CD4-positive, alpha-beta T cell (primary cell): ENCODE measurements around the gene CFAP20DC. TPM values are rescaled to one million over a fixed set of nuclear protein-coding genes. Genes with fewer than 3 reads are reported as not detected.

Experiments used
- ATAC-seq: fragments of 200-7000 bp; cut with Tn5 transposase; one replicate; pipeline ENCODE4 v1.10.0; 2022; ENCODE audit warnings: mild to moderate bottlenecking; ENCODE audit not compliant: poor library complexity
- CTCF ChIA-PET: fragments of 350-600 bp; sonication (Branson Sonifier 250); formaldehyde crosslinking; loops from one replicate; lab custom pipeline; 2021; ENCODE audit warnings: antibody characterized with exemption, inconsistent platforms; lab: Charles Lee
- POLR2A ChIA-PET: fragments of 350-600 bp; sonication (Branson Sonifier 250); formaldehyde crosslinking; loops from one replicate; lab custom pipeline; 2021; ENCODE audit warnings: antibody characterized with exemption, inconsistent platforms; lab: Charles Lee
- DNase-seq, 14 experiments: peaks; one replicate each; pipeline ENCODE4 v3.0.0-alpha.2; 2013 to 2020; ENCODE audit warnings: mixed read lengths in 2 of 14
- H3K27ac ChIP-seq, 2 donors: one replicate each; pipeline versions ENCODE4 v1.5.1 to v1.7.0; 2013; ENCODE audit warnings: low read length in 2 of 2, low read depth in 1 of 2, mild to moderate bottlenecking in 1 of 2
- H3K27me3 ChIP-seq, 2 experiments: 1 replicate in 1 of 2; 2 replicates in 1 of 2; pipeline versions ENCODE4 v1.6.1 to v1.7.0; 2013; ENCODE audit warnings: low read length in 2 of 2, control low read depth in 1 of 2, mild to moderate bottlenecking in 1 of 2, moderate library complexity in 1 of 2; ENCODE audit not compliant: insufficient read depth in 2 of 2, control insufficient read depth in 1 of 2
- H3K36me3 ChIP-seq: one replicate; pipeline ENCODE4 v1.6.1; 2013; ENCODE audit warnings: low read length, control low read depth; ENCODE audit not compliant: insufficient read depth
- H3K4me1 ChIP-seq: one replicate; pipeline ENCODE4 v1.6.1; 2013; ENCODE audit warnings: low read length, control low read depth; ENCODE audit not compliant: insufficient read depth
- H3K4me3 ChIP-seq: one replicate; pipeline ENCODE4 v1.5.1; 2013; ENCODE audit warnings: mild to moderate bottlenecking, low read length, moderate library complexity
- H3K9me3 ChIP-seq, 2 experiments: 1 replicate in 1 of 2; 2 replicates in 1 of 2; pipeline versions ENCODE4 v1.6.1 to v1.7.0; 2013; ENCODE audit warnings: low read length in 2 of 2, mild to moderate bottlenecking in 2 of 2, control low read depth in 1 of 2, moderate library complexity in 1 of 2; ENCODE audit not compliant: control insufficient read depth in 1 of 2, insufficient read depth in 1 of 2
- H3K27ac Mint-ChIP-seq: one replicate; pipeline ENCODE4 v1.8.0; 2020; ENCODE audit warnings: mixed read lengths
- H3K27me3 Mint-ChIP-seq: one replicate; pipeline ENCODE4 v1.8.0; 2021; ENCODE audit warnings: mixed read lengths
- H3K36me3 Mint-ChIP-seq: one replicate; pipeline ENCODE4 v1.8.0; 2021; ENCODE audit warnings: low read depth, mixed read lengths
- H3K4me1 Mint-ChIP-seq: one replicate; pipeline ENCODE4 v1.8.0; 2021; ENCODE audit warnings: low read depth, mixed read lengths
- H3K4me3 Mint-ChIP-seq: one replicate; pipeline ENCODE4 v1.8.0; 2020; ENCODE audit warnings: mild to moderate bottlenecking, mixed read lengths
- H3K9me3 Mint-ChIP-seq: one replicate; pipeline ENCODE4 v1.8.0; 2020; ENCODE audit warnings: mixed read lengths
- CTCF ChIP-seq: fragments of 200-600 bp; IDR thresholded peaks from one replicate; pipeline ENCODE4 v1.8.0; 2022; ENCODE audit warnings: antibody characterized with exemption, mild to moderate bottlenecking
- intact Hi-C, 2 experiments: fragments of 100-400 bp; cut with DNase I in 1 of 2; cut with micrococcal nuclease in 1 of 2; formaldehyde crosslinking; loops; one replicate each; pipeline versions ENCODE4 v1.15.1 to v1.9.0; 2023 to 2025; cut with DNase I, micrococcal nuclease
- total RNA-seq, 174 experiments: library from RNA in 2 of 174; stranded (reverse) in 2 of 174; gene quantifications; one replicate each; pipeline ENCODE4 v1.2.3 and lab custom pipeline; 2021 to 2026

CFAP20DC gene
- total RNA-seq, 2 experiments from 2014 or later: 0.11 to 0.20 TPM

- intact Hi-C loops: no loop called here
- Mint-ChIP-seq H3K4me3 (no peak overlapping the region), H3K9me3 (peaks cover 4% of the 10 kb centered on the region), H3K27ac (no peak overlapping the region), H3K36me3 (no peaks in the 10 kb centered on the region), H3K4me1 (peaks cover 10% of the 10 kb centered on the region), H3K27me3 (no peaks in the 10 kb centered on the region)
- TF ChIP-seq CTCF: no peak
- Histone ChIP-seq H3K4me1 (peaks cover 9% of the 10 kb centered on the region), H3K27ac (no peak overlapping the region), H3K27me3 (no peaks in the 10 kb centered on the region), H3K4me3 (no peak overlapping the region), H3K36me3 (no peaks in the 10 kb centered on the region), H3K9me3 (peaks cover 0 to under 1% of the 10 kb centered on the region in 2 experiments)
- ATAC-seq: no peak
- ChIA-PET POLR2A (no interaction called here), CTCF (no interaction called here)
- DNase-seq: no peak
Measured at GRCh38 chr3:58899953-58900298, 149.9 kb downstream of the CFAP20DC start.

GRCh38 chr3:58899159-58899952 lies 150.5 kb downstream of the CFAP20DC start:
- POLR2A ChIA-PET: no interaction called here
- DNase-seq (peak in 5 of 14 experiments; percentile 2 to 54 (median 11)), ATAC-seq (peak; percentile 29)
- CTCF ChIA-PET: no interaction called here
- Mint-ChIP-seq H3K4me3 (no peak overlapping the region), H3K4me1 (peaks cover 10% of the 10 kb centered on the region), H3K9me3 (peaks cover 4% of the 10 kb centered on the region), H3K27ac (no peak overlapping the region), H3K36me3 (no peaks in the 10 kb centered on the region), H3K27me3 (no peaks in the 10 kb centered on the region)
- TF ChIP-seq CTCF: no peak
- Histone ChIP-seq H3K27me3 (no peaks in the 10 kb centered on the region), H3K27ac (no peak overlapping the region), H3K4me1 (peaks cover 9% of the 10 kb centered on the region), H3K4me3 (no peak overlapping the region), H3K36me3 (no peaks in the 10 kb centered on the region), H3K9me3 (peaks cover 0 to 7% of the 10 kb centered on the region in 2 experiments)
- intact Hi-C loops: no loop called here

- H3K36me3 ChIP-seq: no peaks in the 10 kb centered on the region
- Mint-ChIP-seq H3K9me3 (peaks cover 4% of the 10 kb centered on the region), H3K36me3 (no peaks in the 10 kb centered on the region), H3K27me3 (no peaks in the 10 kb centered on the region), H3K27ac (no peak overlapping the region), H3K4me3 (no peak overlapping the region), H3K4me1 (peaks cover 10% of the 10 kb centered on the region)
- ChIA-PET CTCF (no interaction called here), POLR2A (no interaction called here)
- intact Hi-C loops: no loop called here
- TF ChIP-seq CTCF: no peak
- no peaks in the 10 kb centered on the region for H3K27me3 ChIP-seq
- no peak overlapping the region for H3K4me3 ChIP-seq
- peaks cover 9% of the 10 kb centered on the region for H3K4me1 ChIP-seq
- ATAC-seq (no peak), DNase-seq (no peak)
- peaks cover 0 to 7% of the 10 kb centered on the region in 2 experiments for H3K9me3 ChIP-seq
- H3K27ac ChIP-seq: no peak overlapping the region
Measured at GRCh38 chr3:58898513-58898912, 151.3 kb downstream of the CFAP20DC start.
